ENCODE measurements around the gene ELOVL6.
"Not testable (repeated sequence)": the region's sequence is repeated elsewhere in the genome, so short reads cannot be mapped to it uniquely, and the experiment has no call there.

ELOVL6 gene

GRCh38 chr4:110087070-110087708, 111.2 kb downstream of the ELOVL6 start:
- H3K4me3 ChIP-seq (ENCODE audit: low read depth, low read length) = no peak overlapping the region
- DNase-seq (ENCODE audit: low read depth) = peak; percentile 45
- TF ChIP-seq CTCF (IDR thresholded peaks at IDR 0.05; ENCODE audit: control insufficient read depth, extremely low read depth, insufficient read depth) = no peak

GRCh38 chr4:110085131-110085530, 113.3 kb downstream of the ELOVL6 start:
- no peak for TF ChIP-seq CTCF (IDR thresholded peaks at IDR 0.05; ENCODE audit: control insufficient read depth, extremely low read depth, insufficient read depth)
- no peak overlapping the region for H3K4me3 ChIP-seq (ENCODE audit: low read depth, low read length)
- DNase-seq (ENCODE audit: low read depth) = no peak

GRCh38 chr4:110084154-110084553, 114.3 kb downstream of the ELOVL6 start:
- no peak for TF ChIP-seq CTCF (IDR thresholded peaks at IDR 0.05; ENCODE audit: control insufficient read depth, extremely low read depth, insufficient read depth)
- no peak for DNase-seq (ENCODE audit: low read depth)
- H3K4me3 ChIP-seq (ENCODE audit: low read depth, low read length) = no peak overlapping the region

- DNase-seq (ENCODE audit: low read depth); H3K4me3 ChIP-seq (ENCODE audit: low read depth, low read length): not testable (repeated sequence)
These were observed 120.3 kb downstream of the ELOVL6 start for GRCh38 chr4:110078148-110078547.

GRCh38 chr4:110076828-110077227, 121.6 kb downstream of the ELOVL6 start:
- not testable (repeated sequence) for DNase-seq (ENCODE audit: low read depth); H3K4me3 ChIP-seq (ENCODE audit: low read depth, low read length)

- DNase-seq (ENCODE audit: low read depth) = no peak
- H3K4me3 ChIP-seq (ENCODE audit: low read depth, low read length) = no peak overlapping the region
- TF ChIP-seq CTCF (IDR thresholded peaks at IDR 0.05; ENCODE audit: control insufficient read depth, extremely low read depth, insufficient read depth) = no peak
These were observed 122.5 kb downstream of the ELOVL6 start for GRCh38 chr4:110075891-110076290.

GRCh38 chr4:110075083-110075738, 123.2 kb downstream of the ELOVL6 start:
- no peak overlapping the region for H3K4me3 ChIP-seq (ENCODE audit: low read depth, low read length)
- TF ChIP-seq CTCF (IDR thresholded peaks at IDR 0.05; ENCODE audit: control insufficient read depth, extremely low read depth, insufficient read depth) = no peak
- no peak for DNase-seq (ENCODE audit: low read depth)

GRCh38 chr4:110074570-110074969, 123.8 kb downstream of the ELOVL6 start:
- DNase-seq (ENCODE audit: low read depth) = no peak
- no peak for TF ChIP-seq CTCF (IDR thresholded peaks at IDR 0.05; ENCODE audit: control insufficient read depth, extremely low read depth, insufficient read depth)
- no peak overlapping the region for H3K4me3 ChIP-seq (ENCODE audit: low read depth, low read length)

Data from LNCaP clone FGC (cell line).